NCI-H345 (cell line): Measurements from ENCODE around the gene FAF1.

Experiments
- DNase-seq: peaks from one replicate; lab custom pipeline; 2025; lab: John Stamatoyannopoulos, UW

FAF1 gene

DNA sequence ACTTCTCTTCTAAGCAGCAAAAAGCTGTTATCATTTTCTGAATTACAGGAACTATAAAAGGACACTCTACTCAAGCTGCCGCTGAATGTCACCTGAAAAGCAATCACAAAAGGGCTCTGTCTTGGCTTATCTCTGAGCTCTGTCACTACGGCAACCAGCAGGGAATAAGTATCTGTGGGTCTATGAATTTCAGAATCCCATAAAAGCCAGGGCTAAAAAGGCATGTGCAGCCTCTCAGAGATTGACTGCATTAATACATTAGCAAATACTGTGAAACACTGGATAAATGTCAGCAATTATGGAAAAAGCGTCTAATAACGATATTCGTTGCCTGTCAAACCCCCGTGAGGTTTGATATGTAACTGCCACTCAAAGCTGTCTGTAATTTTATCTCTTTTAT lies 326.6 kb downstream of the FAF1 start:
- peak; percentile 71 for DNase-seq

DNA sequence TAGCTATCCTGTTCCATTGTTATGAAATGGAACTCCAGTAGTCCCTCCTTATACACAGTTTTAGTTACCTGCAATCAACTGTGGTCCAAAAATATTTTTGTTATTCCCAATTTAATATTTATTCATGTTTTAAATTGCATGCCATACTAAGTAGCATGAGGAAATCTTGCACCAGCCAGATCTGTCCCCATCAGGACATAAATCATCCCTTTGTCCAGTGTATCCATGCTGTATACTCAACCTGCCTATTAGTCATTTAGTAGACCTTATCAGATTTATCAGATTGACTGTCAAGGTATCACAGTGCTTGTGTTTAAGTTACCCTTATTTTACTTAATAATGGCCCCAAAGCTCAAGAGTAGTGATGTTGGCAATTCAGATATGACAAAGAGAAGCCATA lies 328.9 kb downstream of the FAF1 start:
- DNase-seq: no peak

DNA sequence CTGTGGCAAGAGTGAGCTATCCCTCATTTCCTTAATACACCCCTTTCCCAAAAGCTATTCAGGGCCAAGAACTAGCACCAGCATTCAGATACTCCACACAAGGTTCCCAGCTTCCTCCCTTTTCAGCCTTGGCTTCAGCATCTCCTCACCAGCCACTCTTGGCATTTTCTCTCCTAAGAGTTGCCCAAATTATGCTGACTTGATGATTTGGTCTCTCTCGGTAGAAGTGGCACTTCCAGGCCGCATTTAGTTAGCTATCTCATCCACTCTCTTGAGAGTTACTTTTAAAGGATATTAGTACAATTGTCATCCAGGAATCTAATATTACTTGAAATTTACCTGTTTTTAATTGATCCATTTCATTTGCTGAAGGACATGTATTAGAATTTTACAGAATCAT lies 337.8 kb downstream of the FAF1 start:
- DNase-seq: no peak

GRCh38 chr1:50620680-50621329 lies 339.3 kb downstream of the FAF1 start:
- peak; percentile 66 for DNase-seq

DNA sequence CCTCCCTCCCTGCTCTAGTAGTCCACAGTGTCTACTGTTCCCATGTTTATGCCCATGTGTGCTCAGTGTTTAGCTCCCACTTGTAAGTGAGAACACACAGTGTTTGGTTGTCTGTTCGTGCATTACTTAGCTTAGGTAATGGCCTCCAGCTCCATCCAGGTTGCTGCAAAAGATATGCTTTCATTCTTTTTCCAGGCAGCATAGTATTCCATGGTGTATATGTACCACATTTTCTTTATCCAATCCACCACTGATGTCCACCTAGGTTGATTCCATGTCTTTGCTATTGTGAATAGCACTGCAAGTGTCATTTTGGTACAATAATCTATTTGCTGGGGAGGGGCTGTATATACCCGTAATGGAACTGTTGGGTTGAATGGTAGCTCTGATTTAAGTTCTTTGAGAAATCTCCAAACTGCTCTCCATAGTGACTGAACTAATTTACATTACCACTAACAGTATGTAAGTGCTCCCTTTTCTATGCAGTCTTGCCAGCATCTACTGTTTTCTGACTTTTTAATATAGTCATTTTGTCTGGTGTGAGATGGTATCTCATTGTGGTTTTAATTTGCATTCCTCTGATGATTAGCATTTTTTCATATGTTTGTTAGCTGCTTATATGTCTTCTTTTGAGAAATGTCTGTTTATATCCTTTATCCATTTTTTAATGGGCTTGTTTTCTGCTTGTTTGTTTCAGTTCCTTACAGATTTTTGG lies 344.9 kb downstream of the FAF1 start:
- DNase-seq: no peak

DNA sequence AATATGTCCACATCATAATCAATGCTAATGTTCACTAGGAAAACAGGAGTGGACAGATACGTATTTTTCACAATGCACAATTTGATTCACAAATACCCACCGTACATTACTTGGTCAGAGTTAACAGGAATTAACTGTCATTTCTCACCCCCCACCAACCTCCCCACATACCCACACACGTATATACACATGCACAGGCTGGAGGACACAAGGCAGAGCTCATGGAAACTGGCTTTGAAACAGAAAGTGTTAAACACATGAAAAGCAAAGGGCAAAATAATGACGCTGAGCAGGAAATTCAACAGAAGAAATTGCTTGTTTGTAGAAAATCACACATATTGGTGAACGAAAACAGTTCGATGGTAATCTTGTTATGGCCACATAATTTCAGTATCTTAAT lies 348.4 kb downstream of the FAF1 start:
- peak; percentile 28 for DNase-seq

GRCh38 chr1:50610563-50610962 lies 349.5 kb downstream of the FAF1 start:
- peak; percentile 91 for DNase-seq

DNA sequence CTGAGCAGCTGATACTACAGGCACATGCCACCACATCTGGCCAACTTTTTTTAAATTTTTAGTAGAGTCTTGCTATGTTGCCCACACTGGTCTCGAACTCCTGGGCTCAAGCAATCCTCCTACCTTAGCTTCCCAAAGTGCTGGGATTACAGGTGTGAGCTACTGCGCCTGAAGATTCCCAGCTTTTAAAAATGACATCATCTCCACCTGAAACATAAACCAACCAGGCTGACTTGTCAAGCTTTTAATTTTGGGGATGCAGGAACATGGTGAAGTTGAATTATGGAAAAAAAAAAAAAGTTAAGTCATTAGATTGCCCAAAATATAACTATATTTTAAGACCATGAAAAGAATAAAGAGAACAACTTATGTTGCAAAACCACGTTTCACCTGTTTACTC lies 350.6 kb downstream of the FAF1 start:
- DNase-seq: no peak

GRCh38 chr1:50605186-50605875 lies 354.7 kb downstream of the FAF1 start:
- peak; percentile 26 for DNase-seq

DNA sequence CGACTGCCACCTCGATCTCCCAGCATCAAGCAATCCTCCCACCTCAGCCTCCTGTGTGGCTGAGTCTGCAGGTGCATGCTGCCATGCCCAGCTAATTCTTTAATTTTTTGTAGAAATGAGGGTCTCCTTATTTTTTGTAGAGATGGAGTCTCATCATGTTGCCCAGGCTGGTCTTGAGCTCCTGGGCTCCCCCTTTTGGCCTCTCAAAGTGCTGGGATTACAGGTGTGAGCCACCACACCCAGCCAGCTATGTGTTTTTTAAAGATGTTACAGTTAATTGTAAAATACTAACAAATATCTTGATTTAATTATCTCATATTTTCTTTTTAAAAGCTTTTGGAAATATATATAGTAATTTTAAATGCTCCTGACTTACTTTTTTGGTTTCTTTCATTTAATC lies 355.5 kb downstream of the FAF1 start:
- DNase-seq: no peak

- DNase-seq: no peak
Measured at GRCh38 chr1:50603274-50604271, 356.5 kb downstream of the FAF1 start.

GRCh38 chr1:50599546-50599945 lies 360.5 kb downstream of the FAF1 start:
- no peak for DNase-seq

- DNase-seq: no peak
Measured at GRCh38 chr1:50595874-50596273, 364.2 kb downstream of the FAF1 start.

GRCh38 chr1:50593515-50593914 lies 366.6 kb downstream of the FAF1 start:
- no peak for DNase-seq

DNA sequence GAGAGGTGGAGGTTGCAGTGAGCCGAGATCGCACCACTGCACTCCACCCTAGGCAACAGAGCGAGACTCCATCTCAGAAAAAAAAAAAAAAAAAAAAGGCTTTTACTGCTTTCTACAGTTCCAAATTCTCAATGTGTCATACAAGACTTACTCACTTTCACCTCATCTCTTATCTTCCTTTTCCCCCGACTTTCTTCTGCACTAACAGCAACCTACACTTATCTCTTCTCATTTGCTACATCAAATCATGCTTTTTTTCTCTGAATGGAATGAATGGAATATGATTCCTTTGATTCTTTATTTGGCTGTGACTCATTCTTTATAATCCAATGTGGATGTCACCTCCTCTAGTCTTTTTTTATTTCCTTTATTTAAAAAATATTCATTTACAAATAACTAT lies 368.5 kb downstream of the FAF1 start:
- DNase-seq: no peak

DNA sequence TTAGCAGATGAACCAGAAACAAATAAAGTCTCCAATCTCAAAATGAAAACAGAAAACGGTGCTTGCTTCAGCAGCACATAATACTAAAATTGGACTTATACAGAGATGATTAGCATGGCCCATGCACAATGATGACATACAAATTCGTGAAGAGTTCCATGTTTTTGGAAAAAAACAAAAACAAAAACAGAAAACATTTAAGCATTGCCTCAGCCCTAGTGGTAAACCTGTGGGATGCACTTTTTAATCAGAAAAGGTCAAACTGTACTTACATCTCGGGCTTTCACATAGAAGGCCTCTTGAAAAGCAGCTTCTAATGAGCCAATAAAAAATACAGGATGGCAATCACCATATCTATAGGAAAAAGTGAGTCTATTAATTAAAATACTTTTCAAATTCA lies 377.7 kb downstream of the FAF1 start:
- DNase-seq: no peak

DNA sequence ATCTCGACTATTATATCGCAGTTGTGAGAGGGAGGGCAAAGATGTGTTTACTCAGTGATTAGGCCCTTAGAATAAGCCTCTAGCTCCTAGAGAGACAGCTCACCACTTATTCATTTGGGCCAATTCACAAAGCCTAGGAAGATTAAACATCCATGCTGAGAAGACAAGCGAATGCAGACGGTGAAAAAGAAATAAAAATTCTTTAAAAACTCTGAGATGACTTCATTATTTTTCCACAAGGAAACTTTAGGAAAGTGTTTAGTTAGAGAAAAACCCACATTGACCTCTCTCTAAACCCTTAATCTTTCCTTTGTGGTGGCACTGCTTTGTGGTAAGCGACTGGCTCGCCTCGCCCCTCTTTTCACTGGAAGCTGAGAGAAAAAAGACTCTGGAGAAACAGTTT lies 390.0 kb downstream of the FAF1 start:
- DNase-seq: peak; percentile 13

DNA sequence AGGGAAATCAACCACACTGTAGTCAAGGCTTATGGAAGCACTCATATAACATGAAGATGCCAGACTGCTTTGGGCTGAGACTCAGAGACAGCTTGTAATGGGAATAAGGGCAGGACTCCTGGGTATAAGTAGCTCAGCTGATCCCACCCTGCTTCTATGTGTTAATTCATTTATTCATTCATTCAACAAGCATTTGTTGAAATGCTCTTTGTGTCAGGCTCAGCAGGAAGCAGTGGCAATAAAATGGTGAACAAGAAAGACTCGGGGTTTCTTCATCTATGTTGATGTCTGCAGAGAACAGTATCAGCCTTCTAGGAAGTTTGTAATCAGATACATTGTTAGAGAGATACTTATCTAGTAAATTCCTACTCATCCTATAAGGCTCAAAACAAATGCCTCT lies 391.3 kb downstream of the FAF1 start:
- no peak for DNase-seq

GRCh38 chr1:50566405-50566804 lies 393.7 kb downstream of the FAF1 start:
- DNase-seq: no peak

DNA sequence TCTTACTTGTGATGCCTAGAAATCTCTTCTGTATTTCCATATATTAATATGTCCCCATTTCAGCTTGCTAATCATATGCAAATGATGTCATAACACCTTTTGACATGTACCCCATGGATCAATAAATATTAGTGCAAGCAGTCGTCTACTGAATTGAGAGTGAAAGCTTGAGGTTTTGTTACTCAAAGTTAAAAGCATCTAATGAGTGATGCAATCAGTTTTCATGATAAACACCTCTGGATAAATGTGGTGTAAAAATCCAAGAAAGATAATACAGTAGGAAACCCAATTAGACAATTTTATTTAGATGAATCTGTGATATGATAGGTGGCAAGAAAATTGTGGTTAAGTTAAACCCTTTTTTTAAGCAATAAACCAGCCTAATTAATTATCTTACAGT lies 395.6 kb downstream of the FAF1 start:
- no peak for DNase-seq

DNA sequence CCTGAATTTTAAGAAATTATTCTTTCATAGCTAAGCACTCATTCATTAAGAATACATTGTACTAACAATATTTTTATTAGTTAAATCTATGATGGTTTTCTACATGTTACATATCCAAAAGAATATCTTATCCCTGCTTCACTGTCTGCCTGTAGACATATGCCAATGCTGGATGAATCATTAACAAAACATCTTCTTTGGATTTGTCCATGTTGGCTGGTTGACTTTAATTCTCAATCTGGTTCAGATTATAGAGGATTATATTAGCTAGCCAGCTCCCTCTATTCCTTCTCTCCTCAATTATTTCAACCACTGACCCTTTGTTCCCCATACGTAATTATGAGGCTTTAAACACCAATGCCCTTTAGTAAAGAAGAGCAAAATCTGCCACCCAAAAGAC lies 398.0 kb downstream of the FAF1 start:
- no peak for DNase-seq

DNA sequence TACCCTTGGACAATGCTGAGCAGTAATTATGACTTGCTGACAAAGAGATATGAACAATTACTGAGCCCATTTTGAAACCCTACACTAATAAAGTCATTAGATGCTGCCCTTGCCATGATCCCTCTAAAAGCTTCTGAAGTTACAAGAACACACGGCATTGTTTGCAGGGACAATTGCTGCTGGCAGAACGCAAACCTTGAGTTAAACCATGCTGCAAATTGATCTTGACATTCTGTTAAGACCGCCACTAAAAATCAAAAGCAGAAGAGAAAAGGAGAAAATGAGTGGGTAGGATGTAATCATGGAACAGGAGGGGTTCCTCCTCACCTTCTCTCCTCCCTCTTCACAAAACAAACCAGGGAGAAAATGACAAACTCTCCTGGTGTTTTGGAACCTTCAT lies 400.6 kb downstream of the FAF1 start:
- DNase-seq: no peak
